ENCODE results near the gene COL11A2.

GRCh38 chr6:33143113-33143770 is 49.0 kb downstream of the COL11A2 start:
- TF ChIP-seq CTCF (IDR thresholded peaks at IDR 0.05) = no peak
- no peak for TF ChIP-seq EP300 (IDR thresholded peaks at IDR 0.05)
- no peak for TF ChIP-seq POLR2AphosphoS5 (IDR thresholded peaks at IDR 0.05)
